GM12801 (cell line): ENCODE measurements around the gene RASSF8.

Experiments
- TF ChIP-seq, protein P1 (sequence below): IDR thresholded peaks from one replicate; pipeline ENCODE4 v1.5.1; 2011; ENCODE audit warnings: control low read depth; ENCODE audit not compliant: insufficient read length; ENCODE audit errors: extremely low read depth

The RASSF8 gene

DNA sequence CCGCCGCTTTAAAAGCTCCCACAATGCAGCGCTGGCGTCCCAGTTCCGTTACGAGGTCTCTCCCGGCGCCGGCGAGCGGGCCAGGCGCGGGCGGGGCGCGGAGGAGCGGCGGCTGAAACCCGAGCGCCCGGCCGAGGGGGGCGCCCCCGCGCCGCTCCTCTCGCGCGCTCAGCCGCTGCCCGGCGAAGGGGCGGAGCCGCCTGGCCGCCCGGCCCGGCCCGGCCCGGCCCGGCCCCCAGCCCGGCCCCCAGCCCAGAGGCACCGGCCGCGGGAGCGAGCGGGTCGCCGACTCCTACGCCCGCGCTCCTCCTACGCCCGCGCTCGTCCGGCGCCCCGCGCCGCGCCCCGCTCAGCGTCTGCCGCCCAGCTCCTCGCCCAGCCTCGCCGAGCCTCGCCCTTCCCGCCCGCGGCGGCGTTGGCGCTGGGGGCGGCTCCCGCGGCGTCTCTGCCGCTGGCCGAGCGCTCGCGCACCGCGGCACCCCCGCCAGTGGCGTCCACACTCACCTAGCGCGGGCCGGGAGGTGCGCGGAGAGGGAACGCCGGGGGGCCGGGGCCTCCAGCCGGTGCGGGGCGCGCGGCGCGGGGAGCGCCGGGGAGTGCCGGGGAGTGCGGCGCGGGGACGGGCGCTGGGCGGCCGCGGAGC lies at the start of gene RASSF8:
RASSF8 (plus strand) TSS at position 255 of the 643 bp plus-strand sequence. CDS start 96,662 bp downstream, outside the sequence.
- TF ChIP-seq, protein P1, sequence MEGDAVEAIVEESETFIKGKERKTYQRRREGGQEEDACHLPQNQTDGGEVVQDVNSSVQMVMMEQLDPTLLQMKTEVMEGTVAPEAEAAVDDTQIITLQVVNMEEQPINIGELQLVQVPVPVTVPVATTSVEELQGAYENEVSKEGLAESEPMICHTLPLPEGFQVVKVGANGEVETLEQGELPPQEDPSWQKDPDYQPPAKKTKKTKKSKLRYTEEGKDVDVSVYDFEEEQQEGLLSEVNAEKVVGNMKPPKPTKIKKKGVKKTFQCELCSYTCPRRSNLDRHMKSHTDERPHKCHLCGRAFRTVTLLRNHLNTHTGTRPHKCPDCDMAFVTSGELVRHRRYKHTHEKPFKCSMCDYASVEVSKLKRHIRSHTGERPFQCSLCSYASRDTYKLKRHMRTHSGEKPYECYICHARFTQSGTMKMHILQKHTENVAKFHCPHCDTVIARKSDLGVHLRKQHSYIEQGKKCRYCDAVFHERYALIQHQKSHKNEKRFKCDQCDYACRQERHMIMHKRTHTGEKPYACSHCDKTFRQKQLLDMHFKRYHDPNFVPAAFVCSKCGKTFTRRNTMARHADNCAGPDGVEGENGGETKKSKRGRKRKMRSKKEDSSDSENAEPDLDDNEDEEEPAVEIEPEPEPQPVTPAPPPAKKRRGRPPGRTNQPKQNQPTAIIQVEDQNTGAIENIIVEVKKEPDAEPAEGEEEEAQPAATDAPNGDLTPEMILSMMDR: no peak

DNA sequence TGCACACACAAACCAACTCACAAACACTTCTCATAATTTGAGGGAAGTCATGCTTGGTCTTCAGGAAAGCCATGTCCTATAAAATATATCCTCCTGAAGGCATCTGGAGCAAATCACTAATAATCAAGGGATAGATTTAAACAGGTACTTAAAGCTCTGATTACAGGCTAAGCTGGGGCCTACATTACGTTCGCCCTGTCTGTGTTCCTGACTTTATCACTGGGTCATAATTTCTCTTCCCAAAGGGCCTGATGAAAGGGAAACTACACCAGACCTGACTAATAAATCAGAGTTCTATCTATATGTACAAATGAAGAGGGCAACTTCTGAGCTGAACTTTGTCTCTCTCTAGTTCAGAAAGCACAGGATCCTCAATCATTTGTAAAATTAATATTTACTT lies 43.9 kb upstream of the RASSF8 start:
- TF ChIP-seq, protein P1: no peak

DNA sequence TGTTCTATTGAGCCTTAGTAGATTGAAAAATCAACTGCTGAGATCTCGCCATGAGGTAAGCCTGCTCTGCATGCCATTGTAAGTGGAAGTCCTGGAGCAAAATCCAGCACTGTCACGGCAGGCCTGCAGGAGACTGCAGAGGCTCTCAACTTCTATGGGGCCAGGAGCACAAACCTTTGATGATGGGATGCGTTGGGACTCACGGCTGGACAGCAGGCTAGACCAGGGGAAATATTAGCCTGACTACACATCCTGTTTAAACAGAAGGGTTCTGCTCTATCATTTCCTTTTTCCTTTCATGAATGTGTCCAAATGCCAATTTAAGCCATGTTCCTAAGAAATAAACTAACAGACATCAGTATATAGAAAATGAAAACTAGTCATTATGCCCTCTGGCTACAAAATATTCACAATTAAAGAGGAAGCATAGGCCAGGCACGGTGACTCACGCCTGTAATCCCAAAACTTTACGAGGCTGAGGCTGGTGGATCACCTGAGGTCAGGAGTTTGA lies 33.9 kb upstream of the RASSF8 start:
- TF ChIP-seq, protein P1: no peak

GRCh38 chr12:25925064-25925463 lies 33.4 kb upstream of the RASSF8 start:
- TF ChIP-seq, protein P1: no peak

DNA sequence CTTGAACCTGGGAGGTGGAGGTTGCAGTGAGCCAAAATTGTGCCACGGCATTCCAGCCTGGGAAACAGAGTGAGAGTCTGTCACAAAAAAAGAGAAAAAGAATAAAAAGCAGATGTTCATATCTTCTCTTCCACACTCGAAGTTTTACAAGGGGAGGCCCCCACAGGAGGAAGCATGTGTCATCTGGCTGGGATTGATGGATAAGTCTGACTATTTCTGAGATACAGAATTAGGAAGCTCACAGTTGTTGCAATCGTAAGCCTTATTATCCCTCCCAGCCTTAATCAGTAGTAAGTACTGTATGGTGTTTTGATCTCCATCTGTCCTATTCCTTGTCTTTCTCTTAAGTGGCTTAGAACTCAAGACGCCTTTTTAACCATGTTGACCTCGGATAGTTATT lies 31.9 kb upstream of the RASSF8 start:
- TF ChIP-seq, protein P1: no peak

DNA sequence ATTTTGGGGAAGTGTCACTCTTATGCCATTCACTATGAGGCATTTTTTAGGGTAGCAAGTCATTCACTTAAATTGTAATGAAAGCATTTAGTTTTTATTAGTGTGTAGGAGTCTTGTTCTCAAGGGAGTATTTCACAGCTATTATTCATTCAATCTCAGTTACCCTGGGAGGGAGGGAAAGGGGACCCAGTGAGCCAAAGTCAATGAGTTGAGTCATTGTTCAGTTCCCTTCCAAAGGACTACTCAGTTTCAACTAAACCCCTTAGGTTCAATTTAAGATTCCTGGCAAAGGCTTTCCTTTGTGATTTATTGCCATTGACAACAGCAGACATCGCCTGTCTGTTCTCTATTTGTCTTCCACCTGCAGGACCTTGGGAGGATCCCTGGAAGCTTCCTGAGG lies 29.3 kb upstream of the RASSF8 start:
- TF ChIP-seq, protein P1: no peak

- TF ChIP-seq, protein P1: no peak
Measured at GRCh38 chr12:25932971-25933370, 25.5 kb upstream of the RASSF8 start.

DNA sequence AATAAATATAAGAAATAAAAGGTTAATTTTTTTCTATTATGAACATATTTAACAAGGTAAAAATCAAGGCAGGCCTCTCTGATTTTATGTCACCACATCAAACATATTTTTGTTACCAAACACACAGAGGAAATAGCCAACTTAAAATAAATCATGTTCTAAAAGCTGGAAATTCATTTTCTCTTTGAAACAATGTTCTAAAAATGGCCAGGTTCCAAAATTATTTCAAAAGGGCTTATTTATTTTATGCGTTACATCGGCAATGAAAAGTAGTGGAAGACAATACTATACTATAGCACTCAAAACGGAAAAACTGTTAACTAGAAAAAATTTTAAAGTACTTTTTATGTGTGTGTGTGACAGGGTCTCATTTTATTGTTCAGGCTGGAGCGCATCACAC lies 24.0 kb upstream of the RASSF8 start:
- TF ChIP-seq, protein P1: no peak
